ENCODE results near the gene SLIT3. TPM values are rescaled to one million over a fixed set of nuclear protein-coding genes. Genes with fewer than 3 reads are reported as not detected.

The SLIT3 gene
- total RNA-seq, 4 donors from 2014 or later, result 0.97 to 6.1 (median 3.4) TPM

DNA sequence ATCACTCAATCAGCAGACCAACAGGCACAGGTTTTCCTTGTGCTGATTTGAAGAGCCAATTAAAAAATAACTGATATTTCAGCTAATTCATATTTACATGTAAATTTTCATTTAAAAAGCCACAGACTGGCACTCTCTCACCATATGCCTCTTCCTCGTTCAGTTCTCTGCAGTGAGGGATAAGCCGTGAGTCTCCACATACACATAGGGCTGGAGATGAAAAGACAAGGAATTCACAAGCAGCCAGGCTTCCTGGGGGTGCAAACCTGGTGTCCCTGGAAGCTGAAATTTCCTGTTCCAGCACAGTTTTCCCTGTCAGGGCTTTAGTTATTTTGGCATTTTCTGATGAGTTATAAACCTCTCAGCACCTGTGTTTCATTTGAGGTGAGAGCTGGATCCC lies 397.9 kb downstream of the SLIT3 start:
- DNase-seq (no peak), ATAC-seq (no peak)
- no peak overlapping the region for H3K4me3 ChIP-seq
- TF ChIP-seq CTCF (IDR thresholded peaks at IDR 0.05 in 4 of 5, conservative IDR thresholded peaks at IDR 0.05 in 1 of 5) (no peak), POLR2A (IDR thresholded peaks at IDR 0.05) (no peak)
- in situ Hi-C loops (cut with MboI; ENCODE audit: low sequenced_read_pairs in 4 of 4), result no loop called here
- H3K4me1 ChIP-seq, result no peaks in the 10 kb centered on the region
- H3K9me3 ChIP-seq, result no peaks in the 10 kb centered on the region
- H3K27me3 ChIP-seq, result no peaks in the 10 kb centered on the region
- H3K36me3 ChIP-seq, result no peaks in the 10 kb centered on the region
- intact Hi-C loops (cut with DNase I; ENCODE audit: low total_unique reads), result no loop called here
- H3K27ac ChIP-seq, result no peak overlapping the region

DNA sequence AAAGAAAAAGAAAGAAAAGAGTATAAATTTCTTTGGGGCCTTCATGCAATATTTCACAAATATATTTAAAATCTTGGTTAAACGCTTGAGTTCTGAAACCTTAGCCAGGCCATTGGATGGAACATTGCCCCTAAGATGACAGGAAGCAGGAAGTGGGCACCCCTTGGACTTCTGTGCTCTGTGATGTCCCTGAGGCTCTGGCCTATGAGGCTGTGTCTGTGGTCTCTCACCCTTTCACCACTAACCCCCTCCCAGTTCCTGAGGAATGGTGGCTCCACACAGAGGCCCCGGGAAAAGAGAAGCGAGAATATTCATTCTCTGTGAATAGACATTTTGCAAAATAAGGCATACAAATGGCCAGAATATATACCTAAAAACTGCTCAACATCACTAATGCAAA lies 401.3 kb downstream of the SLIT3 start:
- H3K9me3 ChIP-seq, result no peaks in the 10 kb centered on the region
- ATAC-seq, result no peak
- intact Hi-C loops (cut with DNase I; ENCODE audit: low total_unique reads) (no loop called here), in situ Hi-C loops (cut with MboI; ENCODE audit: low sequenced_read_pairs in 4 of 4) (no loop called here)
- H3K4me1 ChIP-seq, result no peaks in the 10 kb centered on the region
- H3K27ac ChIP-seq, result no peak overlapping the region
- H3K27me3 ChIP-seq, result no peaks in the 10 kb centered on the region
- DNase-seq, result no peak
- TF ChIP-seq POLR2A (IDR thresholded peaks at IDR 0.05) (no peak), CTCF (IDR thresholded peaks at IDR 0.05 in 4 of 5, conservative IDR thresholded peaks at IDR 0.05 in 1 of 5) (no peak)
- no peak overlapping the region for H3K4me3 ChIP-seq
- H3K36me3 ChIP-seq, result no peaks in the 10 kb centered on the region

DNA sequence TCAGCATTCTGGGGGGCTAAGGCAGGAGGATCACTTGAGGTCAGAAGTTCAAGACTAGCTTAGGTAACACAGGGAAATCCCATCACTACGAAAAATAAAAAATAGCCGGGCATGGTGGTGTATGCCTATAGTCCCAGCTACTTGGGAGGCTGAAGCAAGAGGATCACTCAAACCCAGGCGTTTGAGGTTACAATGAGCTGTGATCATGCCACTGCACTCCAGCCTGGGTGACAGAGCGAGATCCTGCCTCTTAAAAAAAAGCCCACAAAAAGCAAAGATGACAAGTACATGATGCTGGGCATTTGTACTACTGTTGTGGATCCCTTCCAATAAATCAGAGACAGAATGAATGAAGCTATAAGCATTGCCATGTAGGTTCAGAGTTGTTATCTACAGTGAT lies 401.7 kb downstream of the SLIT3 start:
- no peak overlapping the region for H3K4me3 ChIP-seq
- TF ChIP-seq CTCF (IDR thresholded peaks at IDR 0.05 in 4 of 5, conservative IDR thresholded peaks at IDR 0.05 in 1 of 5) (no peak), POLR2A (IDR thresholded peaks at IDR 0.05) (no peak)
- in situ Hi-C loops (cut with MboI; ENCODE audit: low sequenced_read_pairs in 4 of 4) (no loop called here), intact Hi-C loops (cut with DNase I; ENCODE audit: low total_unique reads) (no loop called here)
- H3K36me3 ChIP-seq, result no peaks in the 10 kb centered on the region
- no peak overlapping the region for H3K27ac ChIP-seq
- no peaks in the 10 kb centered on the region for H3K4me1 ChIP-seq
- H3K9me3 ChIP-seq, result no peaks in the 10 kb centered on the region
- no peak for ATAC-seq
- H3K27me3 ChIP-seq, result no peaks in the 10 kb centered on the region
- DNase-seq, result no peak

DNA sequence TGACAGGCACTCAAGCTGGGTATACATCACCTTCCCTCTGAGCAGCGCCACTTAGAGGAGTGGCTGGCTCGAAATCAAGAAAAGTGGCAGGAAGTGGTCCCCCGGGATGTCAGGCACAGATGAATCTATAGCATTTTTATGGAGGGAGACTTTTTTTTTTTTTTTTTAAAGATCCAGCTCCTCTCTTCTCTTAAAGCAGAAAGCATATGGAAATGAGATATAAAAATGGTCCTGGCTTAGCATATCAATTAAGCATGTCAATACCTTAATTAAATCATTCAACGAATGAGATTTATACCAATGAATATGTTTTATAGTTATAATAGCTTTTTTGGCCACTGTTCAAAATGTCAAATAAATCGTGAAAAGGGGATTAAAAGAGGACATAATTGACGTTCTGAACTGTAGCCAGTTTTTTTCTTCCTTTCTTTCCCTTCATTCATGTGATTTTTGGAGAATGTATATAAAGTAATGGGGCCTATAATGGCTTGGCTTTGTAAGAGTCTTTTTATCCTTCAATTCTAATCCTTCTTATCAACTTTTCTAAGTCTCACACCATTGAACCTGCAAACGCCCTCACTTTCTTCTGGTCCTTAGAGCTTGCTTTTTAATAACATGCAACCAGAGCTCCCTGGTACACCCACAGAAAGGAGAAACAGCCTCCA lies 402.6 kb downstream of the SLIT3 start:
- no peaks in the 10 kb centered on the region for H3K9me3 ChIP-seq
- no peaks in the 10 kb centered on the region for H3K36me3 ChIP-seq
- intact Hi-C loops (cut with DNase I; ENCODE audit: low total_unique reads) (no loop called here), in situ Hi-C loops (cut with MboI; ENCODE audit: low sequenced_read_pairs in 4 of 4) (no loop called here)
- no peaks in the 10 kb centered on the region for H3K27me3 ChIP-seq
- H3K4me1 ChIP-seq, result no peaks in the 10 kb centered on the region
- no peak overlapping the region for H3K4me3 ChIP-seq
- TF ChIP-seq CTCF (IDR thresholded peaks at IDR 0.05 in 4 of 5, conservative IDR thresholded peaks at IDR 0.05 in 1 of 5) (no peak), POLR2A (IDR thresholded peaks at IDR 0.05) (no peak)
- DNase-seq, result no peak
- H3K27ac ChIP-seq, result no peak overlapping the region
- no peak for ATAC-seq

Data from gastrocnemius medialis (tissue), 4 donors.